ENCODE measurements around the gene ZNF438. TPM values are rescaled to one million over a fixed set of nuclear protein-coding genes. Genes with fewer than 3 reads are reported as not detected.

ZNF438 gene
- total and polyA plus RNA-seq, 2 of the 13 experiments (the other 11 are each of a cell fraction or from before 2014, with no cell fraction given): 0.75 to 0.83 TPM

DNA sequence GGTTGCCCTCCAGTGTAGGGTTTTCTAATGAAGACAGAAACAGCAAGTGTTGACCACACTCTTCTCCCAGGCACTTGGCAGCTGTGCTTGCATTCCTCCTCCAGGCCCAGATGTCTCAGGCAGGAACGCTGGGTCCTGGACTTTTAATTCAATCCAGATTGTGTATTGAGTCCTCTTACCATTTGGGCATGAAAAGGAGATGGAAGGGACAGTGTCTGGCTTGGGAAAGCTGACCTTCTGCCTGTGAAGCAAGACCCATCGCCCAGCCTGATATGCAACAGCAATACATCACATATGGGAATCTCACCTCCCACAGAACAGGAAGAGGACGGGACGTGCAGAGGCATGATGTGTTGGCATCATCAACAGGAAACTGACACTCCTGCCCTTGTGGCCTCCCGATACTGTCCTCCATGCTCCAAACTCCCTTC is 227.8 kb downstream of the ZNF438 start:
- ChIA-PET CTCF (ENCODE audit: low intra/inter-chr PET ratio, low total read pairs) (no interaction called here), POLR2A (no interaction called here)
- DNase-seq (ENCODE audit: low spot score) (no peak), ATAC-seq (no peak), FAIRE-seq (no peak)
- Histone ChIP-seq H3K4me3 (replicated peaks in 1 of 3; ENCODE audit: insufficient read depth in 1 of 3, low read depth in 2 of 3, low read length in 3 of 3) (no peak overlapping the region), H3K36me3 (replicated peaks in 1 of 2; ENCODE audit: control insufficient read depth in 1 of 2, insufficient read depth in 2 of 2, low read length in 2 of 2) (no peaks in the 10 kb centered on the region), H3K27me3 (ENCODE audit: control insufficient read depth in 1 of 2, insufficient read depth in 2 of 2, low read length in 2 of 2) (peaks cover 5 to 13% of the 10 kb centered on the region in 2 experiments; a peak in 3 of 5 replicates), H3K79me2 (ENCODE audit: insufficient read depth, low read length) (no peaks in the 10 kb centered on the region), H3K9me3 (ENCODE audit: low read length) (no peaks in the 10 kb centered on the region), H4K20me1 (ENCODE audit: insufficient read depth, low read length) (no peaks in the 10 kb centered on the region), H2AFZ (ENCODE audit: low read length) (no peak overlapping the region), H3K9ac (ENCODE audit: insufficient read depth, low read depth, low read length) (no peak overlapping the region), H3K4me1 (ENCODE audit: insufficient read depth, low read length) (no peaks in the 10 kb centered on the region), H3K4me2 (ENCODE audit: low read depth, low read length) (no peak overlapping the region), H3K27ac (ENCODE audit: extremely low read length, insufficient read depth, low read length) (no peak overlapping the region)
- in situ Hi-C loops (cut with HindIII; ENCODE audit: extremely low pct_ligation_motif_present, low pct_unique_long_range_greater_than_20kb): no loop called here
- no TSS peak for BruUV-seq (replicated peaks)
- intact Hi-C loops (cut with micrococcal nuclease; ENCODE audit: unreplicated experiment): loop anchor here (5.0 kb wide), 1 partner anchor 403 kb away; no protein-coding TSS in a partner anchor
- TF ChIP-seq, protein P1, sequence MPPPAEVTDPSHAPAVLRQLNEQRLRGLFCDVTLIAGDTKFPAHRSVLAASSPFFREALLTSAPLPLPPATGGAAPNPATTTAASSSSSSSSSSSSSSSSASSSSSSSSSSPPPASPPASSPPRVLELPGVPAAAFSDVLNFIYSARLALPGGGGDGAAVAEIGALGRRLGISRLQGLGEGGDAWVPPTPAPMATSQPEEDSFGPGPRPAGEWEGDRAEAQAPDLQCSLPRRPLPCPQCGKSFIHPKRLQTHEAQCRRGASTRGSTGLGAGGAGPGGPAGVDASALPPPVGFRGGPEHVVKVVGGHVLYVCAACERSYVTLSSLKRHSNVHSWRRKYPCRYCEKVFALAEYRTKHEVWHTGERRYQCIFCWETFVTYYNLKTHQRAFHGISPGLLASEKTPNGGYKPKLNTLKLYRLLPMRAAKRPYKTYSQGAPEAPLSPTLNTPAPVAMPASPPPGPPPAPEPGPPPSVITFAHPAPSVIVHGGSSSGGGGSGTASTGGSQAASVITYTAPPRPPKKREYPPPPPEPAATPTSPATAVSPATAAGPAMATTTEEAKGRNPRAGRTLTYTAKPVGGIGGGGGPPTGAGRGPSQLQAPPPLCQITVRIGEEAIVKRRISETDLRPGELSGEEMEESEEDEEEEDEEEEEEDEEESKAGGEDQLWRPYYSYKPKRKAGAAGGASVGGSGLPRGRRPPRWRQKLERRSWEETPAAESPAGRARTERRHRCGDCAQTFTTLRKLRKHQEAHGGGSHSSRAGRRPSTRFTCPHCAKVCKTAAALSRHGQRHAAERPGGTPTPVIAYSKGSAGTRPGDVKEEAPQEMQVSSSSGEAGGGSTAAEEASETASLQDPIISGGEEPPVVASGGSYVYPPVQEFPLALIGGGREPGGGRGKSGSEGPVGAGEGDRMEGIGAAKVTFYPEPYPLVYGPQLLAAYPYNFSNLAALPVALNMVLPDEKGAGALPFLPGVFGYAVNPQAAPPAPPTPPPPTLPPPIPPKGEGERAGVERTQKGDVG (CRISPR knock-in tag; IDR thresholded peaks at IDR 0.05; ENCODE audit: borderline replicate concordance): no peak
- 0% methylated on average over 2 of the region's 5 CpGs for WGBS (ENCODE audit: low lambda C conversion rate)

DNA sequence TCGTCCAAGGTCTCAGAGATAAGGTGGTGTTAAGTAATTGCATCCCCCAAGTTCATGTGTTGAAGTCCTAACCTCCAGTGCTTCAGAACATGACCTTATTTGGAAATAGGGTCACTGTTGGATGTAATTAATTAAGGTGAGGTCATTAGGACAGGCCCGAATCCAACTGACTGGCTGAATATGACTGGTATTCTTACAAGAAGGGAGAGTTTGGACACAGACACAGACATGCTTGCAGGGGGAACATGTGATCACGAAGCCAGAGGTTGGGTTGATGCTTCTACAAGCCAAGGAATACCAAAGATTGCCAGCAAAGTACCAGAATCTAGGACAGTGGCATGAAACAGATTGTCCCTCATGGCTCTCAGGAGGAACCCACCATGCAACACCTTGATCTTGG is 228.6 kb downstream of the ZNF438 start:
- Histone ChIP-seq H3K27ac (ENCODE audit: extremely low read length, insufficient read depth, low read length) (no peak overlapping the region), H3K4me3 (replicated peaks in 1 of 3; ENCODE audit: insufficient read depth in 1 of 3, low read depth in 2 of 3, low read length in 3 of 3) (no peak overlapping the region), H3K27me3 (ENCODE audit: control insufficient read depth in 1 of 2, insufficient read depth in 2 of 2, low read length in 2 of 2) (peaks cover 5 to 9% of the 10 kb centered on the region in 2 experiments; a peak in 3 of 5 replicates), H3K9ac (ENCODE audit: insufficient read depth, low read depth, low read length) (no peak overlapping the region), H3K4me1 (ENCODE audit: insufficient read depth, low read length) (no peaks in the 10 kb centered on the region), H3K79me2 (ENCODE audit: insufficient read depth, low read length) (no peaks in the 10 kb centered on the region), H3K4me2 (ENCODE audit: low read depth, low read length) (no peak overlapping the region), H3K36me3 (replicated peaks in 1 of 2; ENCODE audit: control insufficient read depth in 1 of 2, insufficient read depth in 2 of 2, low read length in 2 of 2) (no peaks in the 10 kb centered on the region), H2AFZ (ENCODE audit: low read length) (no peak overlapping the region), H4K20me1 (ENCODE audit: insufficient read depth, low read length) (no peaks in the 10 kb centered on the region), H3K9me3 (ENCODE audit: low read length) (no peaks in the 10 kb centered on the region)
- FAIRE-seq (no peak), ATAC-seq (no peak), DNase-seq (ENCODE audit: low spot score) (no peak)
- ChIA-PET CTCF (ENCODE audit: low intra/inter-chr PET ratio, low total read pairs) (no interaction called here), POLR2A (no interaction called here)
- no TSS peak for BruUV-seq (replicated peaks)
- in situ Hi-C loops (cut with HindIII; ENCODE audit: extremely low pct_ligation_motif_present, low pct_unique_long_range_greater_than_20kb): no loop called here
- intact Hi-C loops (cut with micrococcal nuclease; ENCODE audit: unreplicated experiment): loop anchor here (5.0 kb wide), 1 partner anchor 404 kb away; no protein-coding TSS in a partner anchor
- WGBS (ENCODE audit: low lambda C conversion rate): 19% methylated on average over 3 of the region's 3 CpGs
- TF ChIP-seq CBX5 (CRISPR knock-in tag; IDR thresholded peaks at IDR 0.05; ENCODE audit: borderline replicate concordance) (no peak), ZNF75D (CRISPR knock-in tag; IDR thresholded peaks at IDR 0.05; ENCODE audit: borderline replicate concordance) (no peak), SP4 (CRISPR knock-in tag; IDR thresholded peaks at IDR 0.05) (no peak), SUZ12 (IDR thresholded peaks at IDR 0.05; ENCODE audit: low read depth, low read length) (no peak), NKX3-1 (CRISPR knock-in tag; IDR thresholded peaks at IDR 0.05) (no peak)
- TF ChIP-seq, protein P2, sequence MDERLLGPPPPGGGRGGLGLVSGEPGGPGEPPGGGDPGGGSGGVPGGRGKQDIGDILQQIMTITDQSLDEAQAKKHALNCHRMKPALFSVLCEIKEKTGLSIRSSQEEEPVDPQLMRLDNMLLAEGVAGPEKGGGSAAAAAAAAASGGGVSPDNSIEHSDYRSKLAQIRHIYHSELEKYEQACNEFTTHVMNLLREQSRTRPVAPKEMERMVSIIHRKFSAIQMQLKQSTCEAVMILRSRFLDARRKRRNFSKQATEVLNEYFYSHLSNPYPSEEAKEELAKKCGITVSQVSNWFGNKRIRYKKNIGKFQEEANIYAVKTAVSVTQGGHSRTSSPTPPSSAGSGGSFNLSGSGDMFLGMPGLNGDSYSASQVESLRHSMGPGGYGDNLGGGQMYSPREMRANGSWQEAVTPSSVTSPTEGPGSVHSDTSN (CRISPR knock-in tag; IDR thresholded peaks at IDR 0.05): no peak

Measured in HepG2 (cell line).